OCI-LY1 (cell line): ENCODE results near the gene EVPL.
A peak's percentile ranks its signal among the peaks of the same experiment; 100 is the strongest.

Source experiments
- H2AFZ ChIP-seq: fragments of 200-600 bp; sonication (generic), shearing (Covaris generic); 2 replicates; pipeline ENCODE4 v1.6.0; 2014; ENCODE audit warnings: antibody characterized with exemption, mild to moderate bottlenecking, low read length
- H3F3A ChIP-seq: fragments of 200-600 bp; sonication (generic), shearing (Covaris generic); 2 replicates; pipeline ENCODE4 v1.6.0; 2014; ENCODE audit warnings: mild to moderate bottlenecking, antibody characterized with exemption, low read length, moderate library complexity; ENCODE audit not compliant: insufficient read depth
- H3K27ac ChIP-seq: fragments of 200-600 bp; sonication (generic); 2 replicates; pipeline ENCODE4 v1.5.1; 2014; ENCODE audit warnings: low read length, mixed run types, mild to moderate bottlenecking, low read depth; ENCODE audit not compliant: poor library complexity, severe bottlenecking
- H3K27me3 ChIP-seq: fragments of 200-600 bp; sonication (generic); 2 replicates; pipeline ENCODE4 v1.6.0; 2014; ENCODE audit warnings: antibody characterized with exemption, mild to moderate bottlenecking, low read length, moderate library complexity; ENCODE audit not compliant: insufficient read depth
- H3K36me3 ChIP-seq: fragments of 200-600 bp; sonication (generic); 2 replicates; pipeline ENCODE4 v1.6.1; 2014; ENCODE audit warnings: mild to moderate bottlenecking, antibody characterized with exemption, low read length, moderate library complexity, mixed read lengths; ENCODE audit not compliant: insufficient read depth
- H3K4me1 ChIP-seq: fragments of 200-600 bp; sonication (generic); 2 replicates; pipeline ENCODE4 v1.5.1; 2014; ENCODE audit warnings: mild to moderate bottlenecking, low read length, moderate library complexity; ENCODE audit not compliant: insufficient read depth, severe bottlenecking
- H3K4me2 ChIP-seq: fragments of 200-600 bp; sonication (generic), shearing (Covaris generic); 2 replicates; pipeline ENCODE4 v1.6.1; 2014; ENCODE audit warnings: low read length
- H3K4me3 ChIP-seq: fragments of 200-600 bp; sonication (generic); 2 replicates; pipeline ENCODE4 v1.5.1; 2014; ENCODE audit warnings: low read length, low read depth, mild to moderate bottlenecking, mixed read lengths; ENCODE audit not compliant: poor library complexity, severe bottlenecking
- H3K79me2 ChIP-seq: fragments of 200-600 bp; shearing (Covaris generic); 2 replicates; pipeline ENCODE4 v1.6.1; 2016; ENCODE audit warnings: mixed run types, low read length, mixed read lengths; ENCODE audit not compliant: insufficient read depth
- H3K9ac ChIP-seq: fragments of 200-600 bp; sonication (generic), shearing (Covaris generic); 2 replicates; pipeline ENCODE4 v1.6.1; 2014; ENCODE audit warnings: mild to moderate bottlenecking, low read length, mixed read lengths
- H3K9me2 ChIP-seq: fragments of 200-600 bp; sonication (generic), shearing (Covaris generic); 2 replicates; pipeline ENCODE4 v1.6.1; 2014; ENCODE audit warnings: low read depth, mild to moderate bottlenecking, low read length, mixed read lengths
- H3K9me3 ChIP-seq: fragments of 200-600 bp; shearing (Covaris generic); 2 replicates; pipeline ENCODE4 v1.6.1; 2014; ENCODE audit warnings: low read length, mixed read lengths
- H4K20me1 ChIP-seq: fragments of 200-600 bp; sonication (generic), shearing (Covaris generic); 2 replicates; pipeline ENCODE4 v1.6.0; 2016; ENCODE audit warnings: mild to moderate bottlenecking, low read length; ENCODE audit not compliant: insufficient read depth
- CTCF ChIP-seq: fragments of 200-600 bp; sonication (generic), shearing (Covaris generic); IDR thresholded peaks from 2 replicates; pipeline ENCODE4 v1.5.1; 2017; ENCODE audit warnings: mild to moderate bottlenecking, antibody characterized with exemption, low read length, moderate library complexity, mixed read lengths
- EZH2 ChIP-seq: fragments of 200-600 bp; sonication (generic), shearing (Covaris generic); IDR thresholded peaks from 2 replicates; pipeline ENCODE4 v1.8.0; 2017; ENCODE audit warnings: borderline replicate concordance, mixed run types, mild to moderate bottlenecking, antibody characterized with exemption, low read length, moderate library complexity, mixed read lengths

The EVPL gene

GRCh38 chr17:76027159-76027839, at the start of gene EVPL:
EVPL (minus strand) TSS chr17:76027306; CDS start chr17:76027198, 108 bp downstream.
- no peaks in the 10 kb centered on the region for H4K20me1 ChIP-seq
- H3K27me3 ChIP-seq = 0 out of 2 replicates have a peak, but pooled peaks cover 5% of the 10 kb centered on the region
- no peak within 1 kb of the TSS for H3K4me2 ChIP-seq
- H2AFZ ChIP-seq = no peak within 1 kb of the TSS
- H3K4me3 ChIP-seq = no peak within 1 kb of the TSS
- H3K79me2 ChIP-seq = no peaks in the 10 kb centered on the region
- H3F3A ChIP-seq = no peaks in the 10 kb centered on the region
- H3K9ac ChIP-seq = no peak within 1 kb of the TSS
- H3K4me1 ChIP-seq = peaks cover 10% of the 10 kb centered on the region
- no peaks in the 10 kb centered on the region for H3K36me3 ChIP-seq
- no peak for TF ChIP-seq CTCF
- no peak for TF ChIP-seq EZH2
- no peaks in the 10 kb centered on the region for H3K9me3 ChIP-seq
- no peak within 1 kb of the TSS for H3K27ac ChIP-seq
- H3K9me2 ChIP-seq = no peaks in the 10 kb centered on the region

- H3K9ac ChIP-seq = no peak overlapping the region
- H3K27me3 ChIP-seq = peaks cover 14% of the 10 kb centered on the region
- H2AFZ ChIP-seq = no peak overlapping the region
- no peak overlapping the region for H3K27ac ChIP-seq
- peak overlapping the region; percentile 39; the same call in 1 of the 2 replicates for H3K4me2 ChIP-seq
- H3K9me2 ChIP-seq = no peaks in the 10 kb centered on the region
- no peak overlapping the region for H3K4me3 ChIP-seq
- no peaks in the 10 kb centered on the region for H3K36me3 ChIP-seq
- H4K20me1 ChIP-seq = no peaks in the 10 kb centered on the region
- TF ChIP-seq CTCF (no peak), EZH2 (no peak)
- no peaks in the 10 kb centered on the region for H3K9me3 ChIP-seq
- H3K79me2 ChIP-seq = peaks cover 5% of the 10 kb centered on the region; the same call in 1 of the 2 replicates
- no peaks in the 10 kb centered on the region for H3F3A ChIP-seq
- H3K4me1 ChIP-seq = peaks cover 4% of the 10 kb centered on the region
Observed at GRCh38 chr17:76076146-76076764, 49.1 kb upstream of the EVPL start.

GRCh38 chr17:76075364-76076145, 48.4 kb upstream of the EVPL start:
- Histone ChIP-seq H3K27me3 (peaks cover 14% of the 10 kb centered on the region), H3K4me3 (no peak overlapping the region), H3K4me1 (peaks cover 11% of the 10 kb centered on the region), H3F3A (no peaks in the 10 kb centered on the region), H3K9ac (no peak overlapping the region), H2AFZ (no peak overlapping the region), H3K36me3 (no peaks in the 10 kb centered on the region; the same call in 1 of the 2 replicates), H3K27ac (no peak overlapping the region), H3K79me2 (peaks cover 8% of the 10 kb centered on the region; the same call in 1 of the 2 replicates), H3K9me3 (no peaks in the 10 kb centered on the region), H3K4me2 (no peak overlapping the region), H4K20me1 (no peaks in the 10 kb centered on the region), H3K9me2 (no peaks in the 10 kb centered on the region)
- TF ChIP-seq EZH2 = no peak
- TF ChIP-seq CTCF = no peak
